Prostate gland (tissue), 2 donors: ENCODE measurements around the gene CD96. TPM values are rescaled to one million over a fixed set of nuclear protein-coding genes. Genes with fewer than 3 reads are reported as not detected.

ENCODE experiments used
- DNase-seq: peaks from one replicate; pipeline ENCODE4 v3.0.0-alpha.2; 2019; ENCODE audit warnings: low spot score
- H3K27ac ChIP-seq, 2 donors: fragments of 200-600 bp; sonication (generic); 2 replicates each; pipeline ENCODE4 v1.5.1; 2017 to 2019
- H3K27me3 ChIP-seq: fragments of 200-600 bp; sonication (generic); replicated peaks from 2 replicates; pipeline ENCODE4 v1.5.1; 2019; ENCODE audit not compliant: insufficient read depth
- H3K36me3 ChIP-seq, 2 donors: fragments of 200-600 bp; sonication (generic); 1 replicate in 1 of 2; 2 replicates in 1 of 2; pipeline versions ENCODE4 v1.5.1 to v1.8.1; 2017 to 2019
- H3K4me1 ChIP-seq: fragments of 200-600 bp; sonication (generic); replicated peaks from 2 replicates; pipeline ENCODE4 v1.5.1; 2019
- H3K4me3 ChIP-seq, 2 donors: fragments of 200-600 bp; sonication (generic); 2 replicates each; pipeline ENCODE4 v1.5.1; 2017 to 2019
- H3K9me3 ChIP-seq: fragments of 200-600 bp; sonication (generic); 2 replicates; pipeline ENCODE4 v1.5.1; 2017
- POLR2A ChIP-seq: fragments of 450-650 bp; IDR thresholded peaks from one replicate; pipeline ENCODE4 v1.6.1; 2016; ENCODE audit warnings: antibody characterized with exemption, mild to moderate bottlenecking
- POLR2AphosphoS5 ChIP-seq: sonication (generic); formaldehyde crosslinking; IDR thresholded peaks from one replicate; pipeline ENCODE4 v1.6.1; 2017; ENCODE audit warnings: antibody characterized with exemption
- WGBS: methylation state at CpG from one replicate; pipeline ENCODE4 v1.1.5; 2018; 5-methylcytosine and 5-hydroxymethylcytosine counted together
- intact Hi-C: fragments of 100-400 bp; cut with DNase I; formaldehyde crosslinking; loops from one replicate; pipeline ENCODE4 v1.14.2; 2022
- total RNA-seq, 2 donors: library from RNA; depleted of rRNA; stranded (reverse); fragments of >200 nt; gene quantifications; one replicate each; pipeline ENCODE4 v1.1.0, GENCODE V29; 2016
- TF ChIP-seq, protein P1 (sequence below), 4 experiments: fragments of 200-600 bp in 2 of 4; fragments of 450-650 bp in 2 of 4; sonication (generic) in 2 of 4; IDR thresholded peaks; 1 replicate in 3 of 4; 2 replicates in 1 of 4; pipeline ENCODE4 v1.5.1; 2016 to 2019; ENCODE audit warnings: antibody characterized with exemption in 4 of 4, mild to moderate bottlenecking in 2 of 4, moderate library complexity in 2 of 4

The CD96 gene
- total RNA-seq, 2 donors from 2014 or later = 0.45 to 2.2 TPM

DNA sequence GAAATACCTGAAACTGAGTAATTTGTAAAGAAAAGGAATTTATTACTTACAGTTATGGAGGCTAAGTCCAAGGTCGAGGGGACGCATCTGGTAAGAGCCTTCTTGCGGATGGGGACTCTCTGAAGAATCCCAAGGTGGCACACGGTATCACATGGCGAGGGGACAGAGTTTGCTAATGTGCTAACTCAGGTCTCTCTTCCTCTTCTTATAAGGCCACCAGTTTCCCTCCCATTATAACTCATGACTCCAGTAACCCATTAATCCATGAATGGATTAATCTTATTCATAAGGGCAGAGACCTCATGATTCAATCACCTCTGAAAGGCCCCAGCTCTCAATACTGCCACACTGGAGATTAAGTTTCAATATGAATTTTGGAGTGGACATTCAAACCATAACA, 37.5 kb downstream of the CD96 start:
- 96% methylated on average over 5 of the region's 5 CpGs for WGBS

DNA sequence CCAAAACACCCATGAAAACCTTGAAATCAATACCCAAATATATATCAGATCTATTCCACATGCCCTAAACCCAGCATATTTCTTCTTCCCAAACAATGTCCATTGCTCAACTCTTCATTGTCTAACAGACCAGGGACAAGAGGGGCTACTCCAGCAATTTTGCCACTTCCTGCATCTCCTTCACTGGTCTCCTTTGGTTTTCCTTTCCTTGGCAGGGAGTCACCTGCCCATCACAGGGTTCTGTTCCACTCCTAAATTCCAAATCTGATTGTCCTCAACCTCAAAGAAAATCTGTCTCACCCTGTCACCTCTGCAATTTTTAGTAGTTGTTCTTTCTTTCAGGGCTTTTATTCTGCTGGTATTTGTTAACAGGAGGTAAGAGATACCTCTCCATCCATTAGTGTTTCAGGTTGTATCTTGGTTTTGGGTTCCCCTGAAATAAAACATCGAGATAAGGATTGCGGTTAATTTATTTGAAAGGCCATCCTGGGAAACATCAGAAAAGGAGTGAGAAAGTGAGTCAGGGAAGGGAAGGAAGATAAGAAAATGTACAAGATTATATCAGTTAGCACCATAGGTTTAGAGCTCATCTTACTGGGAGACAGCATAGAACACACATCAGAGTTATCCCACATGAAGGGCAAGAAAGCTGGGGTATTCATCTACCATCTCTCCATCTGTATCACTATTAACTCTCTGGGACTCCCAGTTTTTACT, 39.6 kb downstream of the CD96 start:
- Histone ChIP-seq H3K36me3 (no peaks in the 10 kb centered on the region), H3K27ac (no peak overlapping the region), H3K27me3 (no peaks in the 10 kb centered on the region), H3K4me3 (no peak overlapping the region), H3K9me3 (no peaks in the 10 kb centered on the region), H3K4me1 (no peaks in the 10 kb centered on the region)
- WGBS = 84% methylated on average over 2 of the region's 2 CpGs
- intact Hi-C loops = no loop called here
- no peak for TF ChIP-seq POLR2A
- TF ChIP-seq, protein P1, sequence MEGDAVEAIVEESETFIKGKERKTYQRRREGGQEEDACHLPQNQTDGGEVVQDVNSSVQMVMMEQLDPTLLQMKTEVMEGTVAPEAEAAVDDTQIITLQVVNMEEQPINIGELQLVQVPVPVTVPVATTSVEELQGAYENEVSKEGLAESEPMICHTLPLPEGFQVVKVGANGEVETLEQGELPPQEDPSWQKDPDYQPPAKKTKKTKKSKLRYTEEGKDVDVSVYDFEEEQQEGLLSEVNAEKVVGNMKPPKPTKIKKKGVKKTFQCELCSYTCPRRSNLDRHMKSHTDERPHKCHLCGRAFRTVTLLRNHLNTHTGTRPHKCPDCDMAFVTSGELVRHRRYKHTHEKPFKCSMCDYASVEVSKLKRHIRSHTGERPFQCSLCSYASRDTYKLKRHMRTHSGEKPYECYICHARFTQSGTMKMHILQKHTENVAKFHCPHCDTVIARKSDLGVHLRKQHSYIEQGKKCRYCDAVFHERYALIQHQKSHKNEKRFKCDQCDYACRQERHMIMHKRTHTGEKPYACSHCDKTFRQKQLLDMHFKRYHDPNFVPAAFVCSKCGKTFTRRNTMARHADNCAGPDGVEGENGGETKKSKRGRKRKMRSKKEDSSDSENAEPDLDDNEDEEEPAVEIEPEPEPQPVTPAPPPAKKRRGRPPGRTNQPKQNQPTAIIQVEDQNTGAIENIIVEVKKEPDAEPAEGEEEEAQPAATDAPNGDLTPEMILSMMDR (IDR thresholded peaks at IDR 0.05) = no peak
- TF ChIP-seq POLR2AphosphoS5 = no peak
- no peak for DNase-seq

More for the DNA sequence above, 37.5 kb downstream of the CD96 start:
- Histone ChIP-seq H3K36me3 (no peaks in the 10 kb centered on the region), H3K4me3 (no peak overlapping the region), H3K9me3 (no peaks in the 10 kb centered on the region), H3K27me3 (no peaks in the 10 kb centered on the region), H3K4me1 (no peaks in the 10 kb centered on the region), H3K27ac (no peak overlapping the region)
- TF ChIP-seq, protein P1 (IDR thresholded peaks at IDR 0.05) = no peak
- TF ChIP-seq POLR2A (no peak), POLR2AphosphoS5 (no peak)
- intact Hi-C loops = no loop called here
- no peak for DNase-seq

DNA sequence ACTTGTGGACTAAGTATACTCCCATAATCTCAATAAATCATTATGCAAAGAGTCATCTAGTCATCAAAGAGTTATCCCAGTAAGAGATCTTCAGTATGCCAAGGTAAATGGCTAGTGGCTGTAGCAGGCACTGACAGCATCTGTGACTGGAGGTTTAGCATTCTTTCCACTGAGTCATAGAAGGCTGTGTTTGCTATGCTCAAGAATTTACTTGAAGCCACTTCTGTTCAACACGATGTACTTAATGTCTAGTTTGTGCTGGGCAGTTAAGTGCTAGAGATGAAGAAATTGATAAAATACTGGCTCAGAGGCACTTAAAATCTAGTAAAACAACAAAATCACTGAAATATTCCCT, 40.1 kb downstream of the CD96 start:
- WGBS = 12% methylated on average over 1 of the region's 1 CpG
- intact Hi-C loops = no loop called here
- TF ChIP-seq POLR2A = no peak
- no peak for TF ChIP-seq POLR2AphosphoS5
- TF ChIP-seq, protein P1 (IDR thresholded peaks at IDR 0.05) = no peak
- Histone ChIP-seq H3K27me3 (no peaks in the 10 kb centered on the region), H3K36me3 (no peaks in the 10 kb centered on the region), H3K4me1 (no peaks in the 10 kb centered on the region), H3K9me3 (no peaks in the 10 kb centered on the region), H3K4me3 (no peak overlapping the region), H3K27ac (no peak overlapping the region)
- no peak for DNase-seq

DNA sequence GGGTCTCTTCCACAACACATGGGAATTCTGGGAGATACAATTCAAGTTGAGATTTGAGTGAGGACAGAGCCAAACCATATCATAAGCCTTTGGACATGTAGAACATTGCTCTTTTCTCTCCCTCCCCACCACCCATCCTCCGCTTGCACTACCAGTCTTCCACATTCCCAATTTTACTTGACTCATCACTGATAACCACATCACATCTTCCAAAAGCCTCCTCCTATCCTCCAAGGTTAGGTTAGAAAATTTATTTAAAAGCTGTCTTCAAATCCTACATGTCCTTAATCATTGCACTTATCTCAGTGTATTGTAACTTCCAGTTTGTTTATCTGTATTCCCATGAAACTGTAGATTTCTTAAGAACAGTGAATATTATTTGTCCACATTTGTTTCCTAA, 42.7 kb downstream of the CD96 start:
- Histone ChIP-seq H3K4me1 (no peaks in the 10 kb centered on the region), H3K27ac (no peak overlapping the region), H3K4me3 (no peak overlapping the region), H3K27me3 (no peaks in the 10 kb centered on the region), H3K9me3 (no peaks in the 10 kb centered on the region), H3K36me3 (no peaks in the 10 kb centered on the region)
- no peak for DNase-seq
- 93% methylated on average over 1 of the region's 1 CpG for WGBS
- no peak for TF ChIP-seq POLR2AphosphoS5
- TF ChIP-seq, protein P1 (IDR thresholded peaks at IDR 0.05) = no peak
- no peak for TF ChIP-seq POLR2A
- intact Hi-C loops = no loop called here

DNA sequence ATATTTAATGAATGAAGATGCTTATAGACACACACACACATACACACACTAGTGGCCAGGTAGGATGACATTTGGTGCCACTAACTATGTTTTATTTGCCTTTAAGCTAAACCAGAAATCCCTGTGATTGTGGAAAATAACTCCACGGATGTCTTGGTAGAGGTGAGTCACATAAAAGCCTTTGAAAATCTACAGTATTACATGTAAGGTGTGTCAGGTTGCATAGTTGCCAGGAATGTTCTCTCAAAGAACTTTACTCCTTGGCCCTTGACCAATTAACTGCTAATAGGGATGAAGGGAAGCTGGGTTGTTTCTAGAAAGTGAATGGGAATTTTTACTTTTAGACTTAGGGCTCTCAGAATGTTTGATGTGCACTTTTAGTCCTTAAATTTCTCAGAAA, 43.2 kb downstream of the CD96 start:
- DNase-seq = no peak
- no peaks in the 10 kb centered on the region for H3K4me1 ChIP-seq

More for the DNA sequence above, 43.2 kb downstream of the CD96 start:
- intact Hi-C loops = no loop called here
- WGBS = 23% methylated on average over 1 of the region's 1 CpG
- Histone ChIP-seq H3K9me3 (no peaks in the 10 kb centered on the region), H3K27ac (no peak overlapping the region), H3K4me3 (no peak overlapping the region), H3K36me3 (no peaks in the 10 kb centered on the region), H3K27me3 (no peaks in the 10 kb centered on the region)
- TF ChIP-seq, protein P1 (IDR thresholded peaks at IDR 0.05) = no peak
- no peak for TF ChIP-seq POLR2A
- no peak for TF ChIP-seq POLR2AphosphoS5
